K562 (cell line): ENCODE measurements around the gene LDB1. TPM values are rescaled to one million over a fixed set of nuclear protein-coding genes. Genes with fewer than 3 reads are reported as not detected.

ENCODE experiments used
- GABPA ChIP-seq: fragments of 200-800 bp; sonication (Bioruptor generic); conservative IDR thresholded peaks from 2 replicates; pipeline ENCODE4 v1.6.1; 2016; ENCODE audit warnings: low read depth, missing genetic modification characterization, missing compliant biosample characterization
- HMG20B ChIP-seq: fragments of 250-450 bp; sonication (Bioruptor Pico); IDR thresholded peaks from 2 replicates; pipeline ENCODE4 v1.5.0; 2021; ENCODE audit warnings: mild to moderate bottlenecking
- KAT7 ChIP-seq: sonication (generic); formaldehyde crosslinking; IDR thresholded peaks from 2 replicates; pipeline ENCODE4 v1.8.0; 2022; ENCODE audit warnings: missing genetic modification reagents, mild to moderate bottlenecking, borderline replicate concordance
- KAT8 ChIP-seq: fragments of 450-650 bp; IDR thresholded peaks from 2 replicates; pipeline ENCODE4 v1.6.1; 2016; ENCODE audit warnings: low read depth, mild to moderate bottlenecking
- NFXL1 ChIP-seq: fragments of 450-650 bp; formaldehyde crosslinking; IDR thresholded peaks from 2 replicates; pipeline ENCODE4 v1.4.0; 2021; ENCODE audit warnings: mild to moderate bottlenecking
- NONO ChIP-seq, 2 experiments: fragments of 200-400 bp in 1 of 2; fragments of 450-650 bp in 1 of 2; formaldehyde crosslinking in 1 of 2; IDR thresholded peaks; 2 replicates each; pipeline ENCODE4 v1.6.1; 2017; ENCODE audit warnings: low read depth in 2 of 2, mild to moderate bottlenecking in 2 of 2, moderate library complexity in 2 of 2, low read length in 1 of 2
- OTX1 ChIP-seq: fragments of 450-650 bp; formaldehyde crosslinking; IDR thresholded peaks from 2 replicates; pipeline ENCODE4 v1.4.0; 2022; ENCODE audit warnings: mild to moderate bottlenecking
- STAG1 ChIP-seq: sonication (generic); formaldehyde crosslinking; IDR thresholded peaks from 2 replicates; pipeline ENCODE4 v1.5.0; 2020; ENCODE audit warnings: missing genetic modification reagents, borderline replicate concordance
- ZNF184 ChIP-seq: sonication (generic); formaldehyde crosslinking; IDR thresholded peaks from 2 replicates; pipeline ENCODE4 v1.5.0; 2020; ENCODE audit warnings: missing genetic modification reagents
- polyA plus RNA-seq, 8 experiments: library from polyadenylated mRNA; depleted of rRNA in 4 of 8; stranded (reverse) in 5 of 8; unstranded in 3 of 8; fragments of >200 nt; fragmentation: Nextera tagmentation in 2 of 8; fragmentation: Illumina TruSeq in 1 of 8; extraction: Ambion mirVana in 2 of 8; extraction: Trizol in 1 of 8; gene quantifications; 2 replicates each; pipeline versions ENCODE4 v1.2.1 to v1.2.3, GENCODE V29; 2011 to 2014; ENCODE audit warnings: inconsistent platforms in 1 of 8, missing spikeins in 1 of 8
- total RNA-seq, 7 experiments: library from RNA; depleted of rRNA in 6 of 7; stranded (reverse); fragments of >200 nt in 6 of 7; fragmentation: Illumina TruSeq in 2 of 7; extraction: Trizol in 2 of 7; gene quantifications; 2 replicates each; pipeline versions ENCODE4 v1.2.1 to v1.2.3, GENCODE V29; 2011 to 2021; ENCODE audit warnings: low replicate concordance in 1 of 7
- TF ChIP-seq, protein P1 (sequence below): fragments of 200-800 bp; sonication (Bioruptor generic); IDR thresholded peaks from 2 replicates; pipeline ENCODE4 v1.6.1; 2017; ENCODE audit warnings: missing genetic modification characterization, missing compliant biosample characterization
- TF ChIP-seq, protein P2 (sequence below): IDR thresholded peaks from 2 replicates; pipeline ENCODE4 v1.6.1; 2011; ENCODE audit warnings: borderline replicate concordance, low read depth, mild to moderate bottlenecking, moderate library complexity, low read length; ENCODE audit not compliant: insufficient read depth, poor library complexity, severe bottlenecking
- TF ChIP-seq, protein P3 (sequence below): sonication (generic); formaldehyde crosslinking; IDR thresholded peaks from 2 replicates; pipeline ENCODE4 v1.8.0; 2022; ENCODE audit warnings: missing genetic modification reagents, mild to moderate bottlenecking, borderline replicate concordance
- TF ChIP-seq, protein P4 (sequence below): IDR thresholded peaks from 2 replicates; pipeline ENCODE4 v1.6.1; 2016; ENCODE audit warnings: missing genetic modification characterization, missing compliant biosample characterization
- TF ChIP-seq, protein P5 (sequence below): fragments of 450-650 bp; IDR thresholded peaks from 2 replicates; pipeline ENCODE4 v1.6.1; 2017; ENCODE audit warnings: mild to moderate bottlenecking, moderate library complexity
- TF ChIP-seq, protein P6 (sequence below): sonication (generic); formaldehyde crosslinking; IDR thresholded peaks from 2 replicates; pipeline ENCODE4 v1.8.0; 2022; ENCODE audit warnings: mild to moderate bottlenecking, missing genetic modification reagents

Gene LDB1
- total and polyA plus RNA-seq, 9 of the 15 experiments (the other 6 are each of a cell fraction or from before 2014, with no cell fraction given) = 1.9 to 137 (median 105) TPM

DNA sequence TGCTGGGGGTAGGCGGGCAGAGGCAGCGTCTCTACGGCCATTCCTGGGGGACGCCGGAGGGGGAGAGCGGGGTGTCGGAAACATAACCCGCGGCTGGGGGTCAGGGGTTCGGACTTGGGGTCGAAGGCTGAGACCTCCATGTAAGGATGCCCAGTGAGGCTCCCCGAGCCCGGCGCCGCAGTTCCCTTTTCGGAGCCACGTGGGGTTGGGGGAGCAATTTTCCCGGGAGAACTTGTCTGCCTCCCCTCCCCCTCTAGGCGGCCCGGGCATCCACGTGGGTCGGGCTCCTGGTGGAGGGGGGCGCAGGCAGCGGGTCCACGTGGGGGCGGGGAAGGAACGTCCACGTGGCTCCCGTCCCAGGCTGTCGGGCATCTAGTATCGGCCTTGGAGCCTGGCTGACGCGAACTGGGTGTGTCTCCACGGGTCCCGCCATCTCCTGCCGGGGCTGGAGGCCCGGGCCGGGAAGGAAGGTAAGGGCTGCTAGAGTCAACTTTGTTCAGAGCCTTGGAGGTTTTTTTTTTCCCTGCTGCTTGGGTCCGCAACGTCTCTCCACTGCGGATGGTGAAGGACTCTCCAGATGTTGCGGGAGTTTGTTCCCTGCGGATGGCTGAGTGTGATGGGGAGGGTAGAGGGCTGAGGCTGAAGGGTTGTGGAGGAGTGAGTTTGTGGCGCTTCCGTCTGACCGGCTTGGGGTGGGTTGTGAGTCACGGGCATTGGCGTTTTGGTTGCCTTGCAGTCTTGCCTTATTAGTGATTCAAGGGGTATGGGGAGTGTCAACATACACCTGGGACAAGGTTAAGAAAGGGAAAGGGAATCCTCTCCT, 13.4 kb upstream of the LDB1 start (continued):
- TF ChIP-seq, protein P1, sequence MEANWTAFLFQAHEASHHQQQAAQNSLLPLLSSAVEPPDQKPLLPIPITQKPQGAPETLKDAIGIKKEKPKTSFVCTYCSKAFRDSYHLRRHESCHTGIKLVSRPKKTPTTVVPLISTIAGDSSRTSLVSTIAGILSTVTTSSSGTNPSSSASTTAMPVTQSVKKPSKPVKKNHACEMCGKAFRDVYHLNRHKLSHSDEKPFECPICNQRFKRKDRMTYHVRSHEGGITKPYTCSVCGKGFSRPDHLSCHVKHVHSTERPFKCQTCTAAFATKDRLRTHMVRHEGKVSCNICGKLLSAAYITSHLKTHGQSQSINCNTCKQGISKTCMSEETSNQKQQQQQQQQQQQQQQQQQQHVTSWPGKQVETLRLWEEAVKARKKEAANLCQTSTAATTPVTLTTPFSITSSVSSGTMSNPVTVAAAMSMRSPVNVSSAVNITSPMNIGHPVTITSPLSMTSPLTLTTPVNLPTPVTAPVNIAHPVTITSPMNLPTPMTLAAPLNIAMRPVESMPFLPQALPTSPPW = peak; percentile 59
- TF ChIP-seq, protein P2, sequence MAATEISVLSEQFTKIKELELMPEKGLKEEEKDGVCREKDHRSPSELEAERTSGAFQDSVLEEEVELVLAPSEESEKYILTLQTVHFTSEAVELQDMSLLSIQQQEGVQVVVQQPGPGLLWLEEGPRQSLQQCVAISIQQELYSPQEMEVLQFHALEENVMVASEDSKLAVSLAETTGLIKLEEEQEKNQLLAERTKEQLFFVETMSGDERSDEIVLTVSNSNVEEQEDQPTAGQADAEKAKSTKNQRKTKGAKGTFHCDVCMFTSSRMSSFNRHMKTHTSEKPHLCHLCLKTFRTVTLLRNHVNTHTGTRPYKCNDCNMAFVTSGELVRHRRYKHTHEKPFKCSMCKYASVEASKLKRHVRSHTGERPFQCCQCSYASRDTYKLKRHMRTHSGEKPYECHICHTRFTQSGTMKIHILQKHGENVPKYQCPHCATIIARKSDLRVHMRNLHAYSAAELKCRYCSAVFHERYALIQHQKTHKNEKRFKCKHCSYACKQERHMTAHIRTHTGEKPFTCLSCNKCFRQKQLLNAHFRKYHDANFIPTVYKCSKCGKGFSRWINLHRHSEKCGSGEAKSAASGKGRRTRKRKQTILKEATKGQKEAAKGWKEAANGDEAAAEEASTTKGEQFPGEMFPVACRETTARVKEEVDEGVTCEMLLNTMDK = no peak
- TF ChIP-seq, protein P3, sequence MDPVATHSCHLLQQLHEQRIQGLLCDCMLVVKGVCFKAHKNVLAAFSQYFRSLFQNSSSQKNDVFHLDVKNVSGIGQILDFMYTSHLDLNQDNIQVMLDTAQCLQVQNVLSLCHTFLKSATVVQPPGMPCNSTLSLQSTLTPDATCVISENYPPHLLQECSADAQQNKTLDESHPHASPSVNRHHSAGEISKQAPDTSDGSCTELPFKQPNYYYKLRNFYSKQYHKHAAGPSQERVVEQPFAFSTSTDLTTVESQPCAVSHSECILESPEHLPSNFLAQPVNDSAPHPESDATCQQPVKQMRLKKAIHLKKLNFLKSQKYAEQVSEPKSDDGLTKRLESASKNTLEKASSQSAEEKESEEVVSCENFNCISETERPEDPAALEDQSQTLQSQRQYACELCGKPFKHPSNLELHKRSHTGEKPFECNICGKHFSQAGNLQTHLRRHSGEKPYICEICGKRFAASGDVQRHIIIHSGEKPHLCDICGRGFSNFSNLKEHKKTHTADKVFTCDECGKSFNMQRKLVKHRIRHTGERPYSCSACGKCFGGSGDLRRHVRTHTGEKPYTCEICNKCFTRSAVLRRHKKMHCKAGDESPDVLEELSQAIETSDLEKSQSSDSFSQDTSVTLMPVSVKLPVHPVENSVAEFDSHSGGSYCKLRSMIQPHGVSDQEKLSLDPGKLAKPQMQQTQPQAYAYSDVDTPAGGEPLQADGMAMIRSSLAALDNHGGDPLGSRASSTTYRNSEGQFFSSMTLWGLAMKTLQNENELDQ = no peak
- TF ChIP-seq NONO (IDR thresholded peaks at IDR 0.05; ENCODE audit: low read depth in 2 of 2, low read length in 1 of 2) (no peak), NFXL1 (CRISPR knock-in tag) (no peak), GABPA (0 out of 2 replicates have a peak, but pooled peaks have one; percentile 11), HMG20B (CRISPR knock-in tag) (no peak), KAT7 (no peak; the same call in 1 of the 2 replicates), ZNF184 (CRISPR knock-in tag) (no peak), STAG1 (CRISPR knock-in tag) (no peak), OTX1 (CRISPR knock-in tag) (no peak), KAT8 (no peak)
- TF ChIP-seq, protein P4, sequence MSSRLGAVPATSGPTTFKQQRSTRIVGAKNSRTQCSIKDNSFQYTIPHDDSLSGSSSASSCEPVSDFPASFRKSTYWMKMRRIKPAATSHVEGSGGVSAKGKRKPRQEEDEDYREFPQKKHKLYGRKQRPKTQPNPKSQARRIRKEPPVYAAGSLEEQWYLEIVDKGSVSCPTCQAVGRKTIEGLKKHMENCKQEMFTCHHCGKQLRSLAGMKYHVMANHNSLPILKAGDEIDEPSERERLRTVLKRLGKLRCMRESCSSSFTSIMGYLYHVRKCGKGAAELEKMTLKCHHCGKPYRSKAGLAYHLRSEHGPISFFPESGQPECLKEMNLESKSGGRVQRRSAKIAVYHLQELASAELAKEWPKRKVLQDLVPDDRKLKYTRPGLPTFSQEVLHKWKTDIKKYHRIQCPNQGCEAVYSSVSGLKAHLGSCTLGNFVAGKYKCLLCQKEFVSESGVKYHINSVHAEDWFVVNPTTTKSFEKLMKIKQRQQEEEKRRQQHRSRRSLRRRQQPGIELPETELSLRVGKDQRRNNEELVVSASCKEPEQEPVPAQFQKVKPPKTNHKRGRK (tag) = no peak
- TF ChIP-seq, protein P5, sequence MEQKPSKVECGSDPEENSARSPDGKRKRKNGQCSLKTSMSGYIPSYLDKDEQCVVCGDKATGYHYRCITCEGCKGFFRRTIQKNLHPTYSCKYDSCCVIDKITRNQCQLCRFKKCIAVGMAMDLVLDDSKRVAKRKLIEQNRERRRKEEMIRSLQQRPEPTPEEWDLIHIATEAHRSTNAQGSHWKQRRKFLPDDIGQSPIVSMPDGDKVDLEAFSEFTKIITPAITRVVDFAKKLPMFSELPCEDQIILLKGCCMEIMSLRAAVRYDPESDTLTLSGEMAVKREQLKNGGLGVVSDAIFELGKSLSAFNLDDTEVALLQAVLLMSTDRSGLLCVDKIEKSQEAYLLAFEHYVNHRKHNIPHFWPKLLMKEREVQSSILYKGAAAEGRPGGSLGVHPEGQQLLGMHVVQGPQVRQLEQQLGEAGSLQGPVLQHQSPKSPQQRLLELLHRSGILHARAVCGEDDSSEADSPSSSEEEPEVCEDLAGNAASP = no peak
- TF ChIP-seq, protein P6, sequence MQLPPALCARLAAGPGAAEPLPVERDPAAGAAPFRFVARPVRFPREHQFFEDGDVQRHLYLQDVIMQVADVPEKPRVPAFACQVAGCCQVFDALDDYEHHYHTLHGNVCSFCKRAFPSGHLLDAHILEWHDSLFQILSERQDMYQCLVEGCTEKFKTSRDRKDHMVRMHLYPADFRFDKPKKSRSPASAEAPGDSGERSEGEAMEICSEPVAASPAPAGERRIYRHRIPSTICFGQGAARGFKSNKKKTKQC (CRISPR knock-in tag) = no peak; the same call in 1 of the 2 replicates
